Panc1 (cell line): Measurements from ENCODE around the gene MTHFR. TPM values are rescaled to one million over a fixed set of nuclear protein-coding genes. Genes with fewer than 3 reads are reported as not detected.

Experiments used
- ATAC-seq: fragments of 200-7000 bp; cut with Tn5 transposase; 2 replicates; pipeline ENCODE4 v1.9.1; 2020; ENCODE audit warnings: mild to moderate bottlenecking, moderate library complexity
- BruUV-seq: library from RNA; stranded (reverse); fragments of 400-500 nt; replicated peaks from 2 replicates; lab custom pipeline; 2021; lab: Mats Ljungman, UMichigan
- CTCF ChIA-PET: fragments of 300-600 bp; sonication (Branson Sonifier 250); formaldehyde crosslinking; loops from one replicate; lab custom pipeline; 2022; ENCODE audit warnings: antibody characterized with exemption; lab: Charles Lee
- POLR2A ChIA-PET: fragments of 300-600 bp; sonication (Branson Sonifier 250); formaldehyde crosslinking; loops from one replicate; lab custom pipeline; 2022; ENCODE audit warnings: antibody characterized with exemption; lab: Charles Lee
- DNase-seq: peaks from one replicate; pipeline ENCODE4 v3.0.0-alpha.2; 2010; ENCODE audit warnings: low read depth, low spot score
- H3K27ac ChIP-seq: 2 replicates; pipeline ENCODE4 v1.5.1; 2011; ENCODE audit warnings: mild to moderate bottlenecking, low read length, inconsistent platforms
- H3K27me3 ChIP-seq: fragments of 200-500 bp; sonication (Bioruptor generic); 2 replicates; pipeline ENCODE4 v1.6.0; 2014; ENCODE audit warnings: low read length, inconsistent platforms; ENCODE audit not compliant: control insufficient read depth, insufficient read depth
- H3K36me3 ChIP-seq: fragments of 200-500 bp; sonication (Bioruptor generic); 2 replicates; pipeline ENCODE4 v1.5.1; 2014; ENCODE audit warnings: inconsistent platforms, mild to moderate bottlenecking, low read length, moderate library complexity; ENCODE audit not compliant: control insufficient read depth, insufficient read depth
- H3K4me1 ChIP-seq: 2 replicates; pipeline ENCODE4 v1.5.1; 2011; ENCODE audit warnings: inconsistent platforms, mild to moderate bottlenecking, low read length, moderate library complexity; ENCODE audit not compliant: control insufficient read depth, insufficient read depth
- H3K4me3 ChIP-seq, 2 experiments: 2 replicates each; pipeline ENCODE4 v1.5.1; 2011 to 2012; ENCODE audit warnings: low read depth in 2 of 2, low read length in 2 of 2, mild to moderate bottlenecking in 2 of 2, inconsistent platforms in 1 of 2, moderate library complexity in 1 of 2
- H3K9me3 ChIP-seq: fragments of 200-500 bp; sonication (Bioruptor generic); 2 replicates; pipeline ENCODE4 v1.5.1; 2014; ENCODE audit warnings: low read depth, mild to moderate bottlenecking, inconsistent platforms, low read length, moderate library complexity; ENCODE audit not compliant: control insufficient read depth, insufficient read depth
- CTCF ChIP-seq: fragments of 450-650 bp; IDR thresholded peaks from 2 replicates; pipeline ENCODE4 v1.5.1; 2017; ENCODE audit warnings: mild to moderate bottlenecking
- POLR2AphosphoS5 ChIP-seq: IDR thresholded peaks from 2 replicates; pipeline ENCODE4 v1.6.1; 2012; ENCODE audit warnings: mild to moderate bottlenecking, low read depth, low read length, moderate library complexity
- REST ChIP-seq, 2 experiments: IDR thresholded peaks; 2 replicates each; pipeline ENCODE4 v1.6.1; 2011 to 2012; ENCODE audit warnings: low read depth in 2 of 2, control low read depth in 1 of 2, low read length in 1 of 2, mild to moderate bottlenecking in 1 of 2, moderate library complexity in 1 of 2; ENCODE audit not compliant: insufficient read depth in 1 of 2
- SIN3A ChIP-seq: IDR thresholded peaks from 2 replicates; pipeline ENCODE4 v1.6.1; 2012; ENCODE audit warnings: low read depth, mild to moderate bottlenecking, low read length, moderate library complexity, borderline replicate concordance; ENCODE audit not compliant: insufficient read depth
- TCF7L2 ChIP-seq: IDR thresholded peaks from 2 replicates; pipeline ENCODE4 v1.6.1; 2011; ENCODE audit warnings: mild to moderate bottlenecking, low read depth, low read length, inconsistent platforms
- in situ Hi-C: cut with HindIII; loops from 2 replicates; pipeline ENCODE4 v1.10.0; 2016; ENCODE audit warnings: low sequenced_read_pairs, low pct_unique_long_range_greater_than_20kb
- intact Hi-C: fragments of 100-400 bp; cut with micrococcal nuclease; formaldehyde crosslinking; loops from one replicate; pipeline ENCODE4 v1.10.0; 2022; ENCODE audit not compliant: unreplicated experiment
- total RNA-seq: library from RNA; stranded (reverse); gene quantifications from one replicate; pipeline ENCODE4 v1.2.1, GENCODE V29; 2021; ENCODE audit not compliant: unreplicated experiment

The MTHFR gene
- total RNA-seq, 1 experiment from 2014 or later: 37.4 TPM

- in situ Hi-C loops: no loop called here
- ChIA-PET POLR2A (interaction anchor here (0.5 kb wide), 1 partner anchor 413 kb away, joined by 3 read pairs; no protein-coding TSS in a partner anchor), CTCF (no interaction called here)
- intact Hi-C loops: no loop called here
- Histone ChIP-seq H3K27me3 (no peaks in the 10 kb centered on the region), H3K9me3 (no peaks in the 10 kb centered on the region), H3K36me3 (no peaks in the 10 kb centered on the region; the same call in 1 of the 2 replicates), H3K4me3 (no peak overlapping the region), H3K27ac (no peak overlapping the region), H3K4me1 (no peaks in the 10 kb centered on the region)
- no peak for TF ChIP-seq TCF7L2
- no peak for TF ChIP-seq SIN3A
- no peak for TF ChIP-seq CTCF
- TF ChIP-seq POLR2AphosphoS5: no peak
- TF ChIP-seq REST (IDR thresholded peaks at IDR 0.05; ENCODE audit: insufficient read depth in 1 of 2, low read depth in 2 of 2, low read length in 1 of 2): no peak
- no peak for DNase-seq
- no TSS peak for BruUV-seq
- no peak for ATAC-seq
These were observed 58.8 kb downstream of the MTHFR start for GRCh38 chr1:11746795-11747487.

GRCh38 chr1:11746092-11746491 lies 59.7 kb downstream of the MTHFR start:
- ATAC-seq: no peak
- no peak for TF ChIP-seq CTCF
- intact Hi-C loops: no loop called here
- no peak for DNase-seq
- Histone ChIP-seq H3K9me3 (no peaks in the 10 kb centered on the region), H3K27ac (no peak overlapping the region), H3K4me1 (no peaks in the 10 kb centered on the region), H3K4me3 (no peak overlapping the region), H3K27me3 (no peaks in the 10 kb centered on the region), H3K36me3 (no peaks in the 10 kb centered on the region; the same call in 1 of the 2 replicates)
- in situ Hi-C loops: no loop called here
- BruUV-seq: no TSS peak
- ChIA-PET CTCF (no interaction called here), POLR2A (no interaction called here)
